ENCODE measurements around the gene MSH5.
"Not testable (repeated sequence)": the region's sequence is repeated elsewhere in the genome, so short reads cannot be mapped to it uniquely, and the experiment has no call there.

Gene MSH5

GRCh38 chr6:31801031-31801927 lies 61.5 kb downstream of the MSH5 start:
- DNase-seq (ENCODE audit: low read depth): not testable (repeated sequence)

GRCh38 chr6:31805939-31806469 lies 66.2 kb downstream of the MSH5 start:
- DNase-seq (ENCODE audit: low read depth): no peak

- peak; percentile 73 for DNase-seq (ENCODE audit: low read depth)
These were observed 66.9 kb downstream of the MSH5 start, which contains the start of gene LSM2 for GRCh38 chr6:31806470-31807272. Gene LSM2, minus strand, starts transcription at chr6:31806966. Its CDS starts 209 bp downstream, at chr6:31806757.

- DNase-seq (ENCODE audit: low read depth): not testable (repeated sequence)
These were observed 68.8 kb downstream of the MSH5 start for GRCh38 chr6:31808599-31808998.

GRCh38 chr6:31811645-31812044 lies 71.8 kb downstream of the MSH5 start:
- DNase-seq (ENCODE audit: low read depth): no peak

Data from HS-5 (cell line).